Cardiac muscle cell (in vitro differentiated cells and primary cell): ENCODE data around the gene APBA2. TPM values are rescaled to one million over a fixed set of nuclear protein-coding genes. Genes with fewer than 3 reads are reported as not detected.
A peak's percentile ranks its signal among the peaks of the same experiment; 100 is the strongest.

Experiments
- DNase-seq, 2 donors: peaks; one replicate each; pipeline versions ENCODE4 v3.0.0 to v3.0.0-alpha.2; 2010 to 2017; ENCODE audit warnings: low read depth in 1 of 2, low spot score in 1 of 2
- H3K27ac ChIP-seq: fragments of 200-600 bp; sonication (generic); 2 replicates; pipeline ENCODE4 v1.5.1; 2016
- H3K27me3 ChIP-seq: fragments of 200-600 bp; sonication (generic); 2 replicates; pipeline ENCODE4 v1.6.0; 2016; ENCODE audit warnings: control low read depth
- H3K36me3 ChIP-seq: fragments of 200-600 bp; sonication (generic); 2 replicates; pipeline ENCODE4 v1.5.1; 2016; ENCODE audit warnings: control low read depth
- H3K4me1 ChIP-seq: fragments of 200-600 bp; sonication (generic); 2 replicates; pipeline ENCODE4 v1.8.1; 2017; ENCODE audit warnings: low read depth, mild to moderate bottlenecking, mixed run types
- H3K4me3 ChIP-seq: fragments of 200-600 bp; sonication (generic); 2 replicates; pipeline ENCODE4 v1.5.1; 2016; ENCODE audit warnings: mild to moderate bottlenecking
- H3K9me3 ChIP-seq: fragments of 200-600 bp; sonication (generic); 2 replicates; pipeline ENCODE4 v1.5.1; 2017; ENCODE audit warnings: low read depth, mild to moderate bottlenecking, control low read depth
- polyA plus RNA-seq: library from polyadenylated mRNA; unstranded; fragments of >200 nt; fragmentation: Nextera tagmentation; extraction: Ambion mirVana; gene quantifications from 2 replicates; pipeline ENCODE4 v1.2.1, GENCODE V29; 2016
- total RNA-seq: library from RNA; depleted of rRNA; stranded (reverse); fragments of >200 nt; gene quantifications from 2 replicates; pipeline ENCODE4 v1.2.3, GENCODE V29; 2016
- TF ChIP-seq, protein P1 (sequence below): IDR thresholded peaks from 2 replicates; pipeline ENCODE4 v1.5.1; 2012; ENCODE audit warnings: low read depth, mild to moderate bottlenecking, low read length

APBA2 gene
- total and polyA plus RNA-seq, 2 experiments from 2014 or later, result 20.5 to 33.2 TPM

DNA sequence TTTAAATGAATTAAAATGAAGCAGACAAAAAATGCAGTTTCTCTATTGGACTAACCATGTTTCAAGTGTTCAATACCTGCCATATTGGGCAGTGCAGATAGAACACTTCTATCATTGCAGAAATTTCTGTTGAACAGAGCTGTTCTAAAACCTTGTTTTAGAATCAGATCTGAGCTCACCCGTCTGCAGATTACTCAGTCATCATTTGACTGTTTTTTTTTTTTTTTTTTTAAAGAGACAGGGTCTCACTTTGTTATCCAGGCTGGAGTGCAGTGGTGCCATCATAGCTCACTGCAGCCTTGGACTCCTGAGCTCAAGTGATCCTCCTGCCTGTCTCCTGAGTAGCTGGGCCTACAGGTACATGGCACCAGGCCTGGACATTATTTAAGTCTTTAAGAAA is 128.7 kb downstream of the APBA2 start:
- no peak for DNase-seq
- H3K4me3 ChIP-seq, result no peak overlapping the region
- no peak overlapping the region for H3K27ac ChIP-seq
- no peaks in the 10 kb centered on the region for H3K4me1 ChIP-seq
- H3K36me3 ChIP-seq, result no peaks in the 10 kb centered on the region
- TF ChIP-seq, protein P1, sequence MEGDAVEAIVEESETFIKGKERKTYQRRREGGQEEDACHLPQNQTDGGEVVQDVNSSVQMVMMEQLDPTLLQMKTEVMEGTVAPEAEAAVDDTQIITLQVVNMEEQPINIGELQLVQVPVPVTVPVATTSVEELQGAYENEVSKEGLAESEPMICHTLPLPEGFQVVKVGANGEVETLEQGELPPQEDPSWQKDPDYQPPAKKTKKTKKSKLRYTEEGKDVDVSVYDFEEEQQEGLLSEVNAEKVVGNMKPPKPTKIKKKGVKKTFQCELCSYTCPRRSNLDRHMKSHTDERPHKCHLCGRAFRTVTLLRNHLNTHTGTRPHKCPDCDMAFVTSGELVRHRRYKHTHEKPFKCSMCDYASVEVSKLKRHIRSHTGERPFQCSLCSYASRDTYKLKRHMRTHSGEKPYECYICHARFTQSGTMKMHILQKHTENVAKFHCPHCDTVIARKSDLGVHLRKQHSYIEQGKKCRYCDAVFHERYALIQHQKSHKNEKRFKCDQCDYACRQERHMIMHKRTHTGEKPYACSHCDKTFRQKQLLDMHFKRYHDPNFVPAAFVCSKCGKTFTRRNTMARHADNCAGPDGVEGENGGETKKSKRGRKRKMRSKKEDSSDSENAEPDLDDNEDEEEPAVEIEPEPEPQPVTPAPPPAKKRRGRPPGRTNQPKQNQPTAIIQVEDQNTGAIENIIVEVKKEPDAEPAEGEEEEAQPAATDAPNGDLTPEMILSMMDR, result no peak
- no peaks in the 10 kb centered on the region for H3K9me3 ChIP-seq
- no peaks in the 10 kb centered on the region for H3K27me3 ChIP-seq

DNA sequence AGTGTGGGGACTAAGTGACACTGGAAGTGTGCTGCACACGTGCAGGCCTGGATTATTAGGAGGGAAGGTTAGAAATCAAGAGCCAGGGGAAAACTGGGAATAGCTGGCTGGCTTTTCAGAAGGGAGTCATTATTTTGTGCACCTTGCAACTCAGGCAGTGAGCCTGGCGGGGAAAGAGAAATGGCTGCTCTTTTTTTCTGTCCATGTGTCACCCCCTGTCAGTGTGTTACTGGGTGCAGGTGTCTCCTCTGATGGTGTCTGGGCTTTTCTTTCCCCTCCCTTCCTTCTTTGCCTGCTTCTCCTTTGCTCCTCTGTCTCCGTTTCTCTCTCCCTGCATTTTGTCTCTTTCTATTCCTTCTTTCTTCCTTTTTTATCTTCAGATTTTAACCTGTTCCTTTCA is 130.7 kb downstream of the APBA2 start:
- DNase-seq, result no peak
- TF ChIP-seq, protein P1, result no peak
- Histone ChIP-seq H3K9me3 (no peaks in the 10 kb centered on the region), H3K36me3 (no peaks in the 10 kb centered on the region), H3K27ac (no peak overlapping the region), H3K27me3 (no peaks in the 10 kb centered on the region), H3K4me3 (no peak overlapping the region), H3K4me1 (no peaks in the 10 kb centered on the region)

DNA sequence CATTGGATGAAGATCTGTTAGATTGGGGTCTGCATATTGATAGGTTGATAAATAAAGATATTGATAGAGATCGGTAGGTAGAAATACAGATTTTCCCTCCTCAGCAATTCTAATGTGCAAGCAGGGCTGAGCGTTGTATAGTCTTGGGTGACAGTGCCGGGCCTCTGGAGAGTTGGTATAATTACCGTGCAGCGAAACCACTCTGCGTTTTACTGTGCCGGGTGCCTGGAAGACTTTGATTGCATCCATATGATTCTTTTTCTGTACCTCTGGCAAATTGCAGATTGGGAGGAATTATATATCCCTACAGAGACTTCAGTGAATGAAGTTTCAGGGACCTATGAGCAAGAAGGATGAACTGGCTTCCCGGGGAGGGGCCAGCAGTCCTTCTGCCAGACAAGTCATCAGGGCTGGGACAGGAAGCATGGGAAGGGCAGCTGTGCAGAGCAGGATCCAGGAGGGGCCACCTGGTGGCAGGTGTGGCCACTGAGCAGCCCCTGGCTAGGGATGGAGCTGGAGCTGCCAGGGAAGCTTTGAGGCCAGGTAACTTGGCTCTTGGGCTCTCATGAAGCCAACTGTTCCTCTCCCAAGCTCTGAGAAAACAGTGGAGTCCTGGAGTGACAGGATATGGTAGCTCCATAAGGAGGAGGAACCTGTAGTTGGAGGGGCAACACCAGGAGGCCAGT is 132.5 kb downstream of the APBA2 start:
- Histone ChIP-seq H3K27ac (no peak overlapping the region), H3K9me3 (no peaks in the 10 kb centered on the region), H3K27me3 (no peaks in the 10 kb centered on the region), H3K36me3 (no peaks in the 10 kb centered on the region), H3K4me3 (no peak overlapping the region), H3K4me1 (no peaks in the 10 kb centered on the region)
- no peak for DNase-seq
- TF ChIP-seq, protein P1, result no peak

DNA sequence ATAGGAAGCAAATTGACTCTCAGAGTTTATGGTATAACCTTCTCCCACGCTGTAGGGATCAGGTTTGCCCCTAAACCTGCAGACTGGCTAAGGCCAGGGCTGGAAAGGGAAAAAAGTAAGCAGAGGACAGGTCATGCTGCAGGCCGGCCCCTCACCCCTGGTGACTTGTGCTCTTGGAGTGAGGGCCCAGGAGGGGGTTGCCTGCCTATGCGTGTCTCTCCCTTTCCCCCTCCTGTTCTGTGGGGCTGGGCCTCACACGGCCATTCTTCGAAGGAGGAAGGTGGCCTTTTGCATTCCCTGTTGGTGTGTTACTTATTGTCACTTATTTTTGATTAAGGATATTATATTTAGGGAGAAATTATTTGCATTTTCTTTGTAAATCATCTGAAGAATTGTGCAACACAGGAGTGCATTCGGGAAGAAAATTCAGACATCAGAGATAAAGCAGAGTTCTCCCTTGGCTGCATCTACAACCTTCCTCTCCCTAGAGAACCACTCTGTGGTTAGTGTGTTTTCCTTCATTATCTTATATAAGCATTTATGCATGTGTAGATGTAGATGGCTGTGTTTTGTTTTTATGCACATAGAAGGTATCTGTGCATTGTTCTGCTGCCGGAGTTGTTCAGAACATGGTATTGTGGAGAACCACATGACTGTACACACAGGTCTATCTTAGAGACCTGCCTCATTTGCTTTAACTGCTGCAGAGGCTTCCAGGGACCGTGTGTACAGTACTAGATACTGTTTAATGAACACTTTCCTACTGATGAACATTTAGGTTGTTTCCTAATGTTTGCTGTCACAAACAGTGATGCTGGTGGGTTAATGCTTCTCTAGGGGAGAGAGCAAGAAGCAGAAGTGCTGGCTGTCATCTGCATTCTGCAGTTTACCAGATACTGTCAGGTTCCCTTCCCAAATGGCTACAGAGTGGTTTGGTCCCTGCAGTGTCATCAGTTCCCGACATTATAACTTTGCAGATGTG is 133.5 kb downstream of the APBA2 start:
- Histone ChIP-seq H3K36me3 (no peaks in the 10 kb centered on the region), H3K9me3 (no peaks in the 10 kb centered on the region), H3K27ac (no peak overlapping the region), H3K4me1 (no peaks in the 10 kb centered on the region), H3K27me3 (no peaks in the 10 kb centered on the region), H3K4me3 (no peak overlapping the region)
- peak in 1 of 2 donors; percentile 74 for DNase-seq
- TF ChIP-seq, protein P1, result no peak

DNA sequence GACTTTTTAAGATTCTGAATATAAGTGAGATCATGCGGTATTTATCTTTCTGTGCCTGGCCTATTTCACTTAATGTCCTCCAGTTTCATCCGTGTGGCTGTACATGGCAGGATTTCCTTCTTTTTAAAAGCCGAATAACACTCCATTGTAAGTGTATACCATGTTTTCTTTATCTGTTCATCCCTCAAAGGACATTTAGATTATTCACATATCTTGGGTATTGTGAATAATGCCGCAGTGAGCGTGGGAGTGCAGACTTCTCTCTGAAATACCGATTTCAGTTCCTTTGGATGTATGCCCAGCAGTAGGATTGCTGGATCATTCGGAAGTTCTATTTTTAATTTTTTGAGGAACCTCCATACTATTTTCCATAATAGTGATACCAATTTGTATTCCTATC is 136.1 kb downstream of the APBA2 start:
- Histone ChIP-seq H3K36me3 (no peaks in the 10 kb centered on the region), H3K9me3 (no peaks in the 10 kb centered on the region), H3K4me1 (no peaks in the 10 kb centered on the region), H3K27ac (no peak overlapping the region), H3K27me3 (no peaks in the 10 kb centered on the region), H3K4me3 (no peak overlapping the region)
- peak in 1 of 2 donors; percentile 93 for DNase-seq
- TF ChIP-seq, protein P1, result no peak
